Vagina (tissue), 2 donors: ENCODE results near the gene LSP1.

Experiments used
- CTCF ChIP-seq, 3 experiments: fragments of 450-650 bp in 2 of 3; fragments of 200-600 bp in 1 of 3; sonication (generic) in 1 of 3; IDR thresholded peaks; one replicate each; pipeline ENCODE4 v1.5.1; 2017 to 2019; ENCODE audit warnings: antibody characterized with exemption in 3 of 3, mild to moderate bottlenecking in 2 of 3, moderate library complexity in 2 of 3
- POLR2A ChIP-seq, 2 donors: fragments of 450-650 bp; IDR thresholded peaks; one replicate each; pipeline ENCODE4 v1.6.1; 2017; ENCODE audit warnings: antibody characterized with exemption in 2 of 2, mild to moderate bottlenecking in 2 of 2, moderate library complexity in 2 of 2
- POLR2AphosphoS5 ChIP-seq, 2 donors: sonication (generic); formaldehyde crosslinking; IDR thresholded peaks; one replicate each; pipeline ENCODE4 v1.9.0; 2017; ENCODE audit warnings: antibody characterized with exemption in 2 of 2, mild to moderate bottlenecking in 2 of 2, low read depth in 1 of 2; ENCODE audit not compliant: insufficient read depth in 1 of 2

- TF ChIP-seq POLR2A (IDR thresholded peaks at IDR 0.05): no peak
- TF ChIP-seq CTCF (IDR thresholded peaks at IDR 0.05): no peak
- TF ChIP-seq POLR2AphosphoS5 (IDR thresholded peaks at IDR 0.05; ENCODE audit: insufficient read depth in 1 of 2, low read depth in 1 of 2): no peak
These were observed 5.3 kb downstream of the LSP1 start for GRCh38 chr11:1858154-1858553.
